GM21528 (cell line): ENCODE measurements around the gene BTBD6.
"Not testable (repeated sequence)": the region's sequence is repeated elsewhere in the genome, so short reads cannot be mapped to it uniquely, and the experiment has no call there.

ENCODE experiments used
- ATAC-seq: cut with Tn5 transposase; IDR thresholded peaks from one replicate; pipeline ENCODE4 v1.9.1; 2021; ENCODE audit warnings: mild to moderate bottlenecking, moderate library complexity; ENCODE audit not compliant: unreplicated experiment, low FRiP score

The BTBD6 gene

DNA sequence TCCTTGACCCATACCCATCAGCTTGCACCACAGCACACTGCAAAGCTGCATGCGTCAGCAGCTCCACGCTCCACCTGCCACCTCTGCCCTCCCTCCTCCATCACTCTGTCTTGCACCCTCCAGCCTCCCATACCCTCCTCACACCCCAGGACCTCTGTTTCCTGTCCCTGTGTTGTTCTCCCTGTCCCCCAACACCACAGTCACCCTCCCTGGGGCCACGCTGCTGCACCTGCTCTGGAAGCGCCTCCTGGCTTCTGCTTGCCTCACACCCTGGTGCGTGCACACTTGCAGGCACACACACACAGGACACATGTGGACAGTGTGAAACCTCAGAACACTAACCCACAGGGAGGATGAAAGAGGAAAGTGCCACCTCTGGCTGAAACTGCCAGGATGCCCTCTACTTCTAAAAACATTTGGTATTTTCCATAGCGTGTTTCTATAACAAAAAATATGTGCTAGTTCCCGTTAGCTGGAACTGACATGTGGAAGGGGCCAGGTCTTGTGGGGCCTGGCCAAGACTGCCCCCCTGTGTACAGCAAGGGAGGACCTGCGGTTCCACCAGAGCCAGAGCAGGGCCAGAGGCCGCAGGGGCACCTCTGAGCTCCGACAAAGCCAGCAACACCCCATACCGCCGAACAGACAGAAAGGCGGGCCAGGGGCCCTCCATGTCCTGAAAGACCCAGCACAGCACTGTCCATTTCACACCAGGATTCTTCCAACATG lies 42.5 kb downstream of the BTBD6 start:
- ATAC-seq, result no peak

DNA sequence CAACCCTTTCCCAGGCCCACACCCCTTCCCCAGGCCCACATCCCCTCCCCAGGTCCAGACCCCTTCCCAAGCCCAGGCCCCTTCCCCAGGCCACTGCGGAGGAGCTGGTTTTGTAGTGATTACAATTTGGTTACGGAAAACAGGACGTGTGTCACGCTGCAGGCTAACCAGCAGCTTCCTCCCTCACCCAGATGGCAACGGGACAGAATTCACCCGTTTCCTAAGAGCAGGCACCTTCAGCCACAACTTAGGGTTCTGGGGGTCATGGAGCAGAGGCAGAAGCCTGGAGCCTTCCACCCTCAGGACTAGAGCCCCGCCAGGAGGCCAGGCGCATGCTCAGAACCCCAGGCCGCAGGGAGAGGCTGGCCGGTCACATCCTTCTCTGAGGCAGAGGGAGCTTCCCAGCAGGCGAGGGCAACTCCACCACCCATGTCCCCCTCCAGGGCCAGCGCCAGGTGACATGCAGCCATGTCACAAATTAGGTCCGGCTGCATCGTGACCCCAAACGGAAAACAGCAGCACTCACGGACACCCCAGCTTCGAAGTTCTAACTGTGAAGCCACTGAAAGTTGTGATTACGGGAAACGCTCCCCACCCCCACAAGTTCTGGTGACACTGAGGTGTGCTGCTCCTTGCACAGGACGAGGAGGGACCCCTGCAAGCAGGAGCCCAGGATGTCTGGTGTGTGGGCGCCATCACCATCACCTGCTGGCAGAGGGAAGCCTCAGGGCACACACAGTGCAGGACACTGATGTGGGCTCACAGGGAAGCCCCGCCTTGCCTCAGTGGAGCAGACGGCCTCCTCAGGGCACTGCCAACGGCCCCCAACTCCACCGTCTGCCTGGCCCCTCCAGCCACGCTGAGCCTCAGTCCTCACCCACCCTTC lies 44.7 kb downstream of the BTBD6 start:
- ATAC-seq, result no peak

DNA sequence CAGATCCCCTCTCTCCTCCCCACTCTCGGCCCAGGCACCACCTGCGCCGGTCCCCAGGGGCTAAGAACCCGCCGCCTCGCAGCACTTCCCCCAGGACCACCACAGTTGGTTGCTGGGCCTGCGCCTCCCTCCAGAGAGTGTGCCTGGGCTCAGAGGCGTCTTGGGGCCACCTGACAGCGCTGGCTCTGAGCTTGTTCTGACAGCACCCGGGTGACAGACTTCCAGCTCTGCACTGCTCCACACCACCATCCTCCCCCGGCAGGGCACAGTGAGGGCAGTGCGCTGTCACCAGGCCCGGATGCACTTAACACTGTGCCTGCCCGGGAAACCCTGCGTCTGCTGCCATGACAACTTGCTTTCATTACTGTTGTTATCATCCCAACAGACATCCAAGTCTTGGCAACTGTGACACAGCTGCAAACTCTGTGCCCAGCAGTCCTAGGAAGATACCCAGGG lies 45.8 kb downstream of the BTBD6 start:
- ATAC-seq, result no peak

DNA sequence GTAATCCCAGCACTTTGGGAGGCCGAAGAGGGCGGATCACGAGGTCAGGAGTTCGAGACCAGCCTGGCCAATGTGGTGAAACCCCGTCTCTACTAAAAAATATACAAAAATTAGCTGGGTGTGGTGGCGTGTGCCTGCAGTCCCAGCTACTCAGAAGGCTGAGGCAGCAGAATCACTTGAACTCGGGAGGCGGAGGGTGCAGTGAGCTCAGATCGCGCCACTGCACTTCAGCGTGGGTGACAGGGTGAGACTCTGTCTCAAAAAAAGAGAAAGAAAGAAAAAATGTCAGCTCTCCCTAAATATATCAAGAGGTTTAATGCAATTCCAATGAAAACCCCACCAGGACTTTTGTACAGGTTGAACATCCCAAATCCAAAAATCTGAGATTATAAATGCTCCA lies 49.0 kb downstream of the BTBD6 start:
- ATAC-seq, result not testable (repeated sequence)

DNA sequence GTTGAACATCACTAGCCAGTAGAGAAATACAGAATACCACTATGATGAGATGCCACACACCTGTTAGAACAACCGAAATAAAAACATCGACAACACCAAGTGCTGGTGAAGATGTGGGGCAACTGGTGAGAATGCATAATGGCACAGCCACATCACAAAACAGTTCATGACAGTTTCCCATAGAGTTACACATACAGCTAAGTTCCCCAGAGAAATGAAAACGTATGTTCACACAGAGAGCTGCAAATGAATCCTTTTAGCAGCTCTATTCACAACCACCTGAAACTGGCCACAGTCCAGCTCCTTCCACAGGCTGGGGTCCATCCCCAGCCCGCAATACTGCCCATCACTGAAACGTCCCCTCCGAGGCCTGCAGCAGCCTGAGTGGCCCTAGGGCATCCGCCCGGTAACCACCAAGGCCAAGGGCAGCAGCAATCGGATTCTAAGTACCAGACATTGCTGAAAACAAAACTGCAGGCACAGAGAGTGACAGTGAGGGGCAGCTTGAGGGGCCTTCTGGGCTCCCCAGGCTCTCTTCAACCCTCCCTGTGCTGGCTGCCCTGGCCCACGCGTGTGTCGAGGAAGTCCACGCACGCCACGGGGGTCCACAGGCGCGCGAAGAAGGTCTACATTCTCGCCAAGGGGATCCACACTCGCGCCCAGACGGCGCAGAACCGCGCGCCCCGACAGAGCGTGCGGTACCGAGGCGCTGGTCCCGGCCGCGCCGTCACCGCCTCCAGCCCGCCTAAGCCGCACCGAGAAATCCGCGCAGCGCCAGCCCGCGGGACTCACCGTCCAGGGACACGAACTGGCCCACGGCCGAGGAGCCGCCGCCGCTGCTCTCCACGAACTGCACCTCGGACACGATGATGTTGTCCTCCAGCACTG lies 51.6 kb downstream of the BTBD6 start:
- peak; percentile 16 for ATAC-seq
